ACC112 (cell line): ENCODE results near the gene DGCR8.

ENCODE experiments used
- H2AFZ ChIP-seq: fragments of 200-600 bp; sonication (generic); one replicate; pipeline ENCODE4 v1.6.0; 2017; ENCODE audit warnings: antibody characterized with exemption, low read length; ENCODE audit not compliant: unreplicated experiment
- H3K27ac ChIP-seq: fragments of 200-600 bp; sonication (generic); 2 replicates; pipeline ENCODE4 v1.5.1; 2014; ENCODE audit warnings: low read depth, mild to moderate bottlenecking, antibody characterized with exemption, low read length, moderate library complexity
- H3K27me3 ChIP-seq: fragments of 200-600 bp; sonication (generic); 2 replicates; pipeline ENCODE4 v1.6.1; 2014; ENCODE audit warnings: mild to moderate bottlenecking, antibody characterized with exemption, low read length, moderate library complexity, mixed read lengths; ENCODE audit not compliant: insufficient read depth
- H3K36me3 ChIP-seq: fragments of 200-600 bp; sonication (generic); 2 replicates; pipeline ENCODE4 v1.6.1; 2016; ENCODE audit warnings: mild to moderate bottlenecking, antibody characterized with exemption, low read length, moderate library complexity, mixed read lengths; ENCODE audit not compliant: insufficient read depth
- H3K4me1 ChIP-seq: fragments of 200-600 bp; sonication (generic); one replicate; pipeline ENCODE4 v1.6.1; 2016; ENCODE audit warnings: low read length, mixed read lengths; ENCODE audit not compliant: insufficient read depth, unreplicated experiment, control insufficient read depth
- H3K4me3 ChIP-seq: fragments of 200-600 bp; sonication (generic); 2 replicates; pipeline ENCODE4 v1.5.1; 2014; ENCODE audit warnings: mild to moderate bottlenecking, low read depth, low read length
- H3K79me2 ChIP-seq: fragments of 200-600 bp; sonication (generic); one replicate; pipeline ENCODE4 v1.6.0; 2016; ENCODE audit warnings: low read length; ENCODE audit not compliant: control insufficient read depth, unreplicated experiment, insufficient read depth

Gene DGCR8

GRCh38 chr22:20106849-20107237 lies 26.8 kb downstream of the DGCR8 start:
- Histone ChIP-seq H3K4me1 (no peaks in the 10 kb centered on the region), H3K4me3 (no peak overlapping the region), H2AFZ (no peak overlapping the region), H3K36me3 (no peaks in the 10 kb centered on the region), H3K79me2 (peaks cover 7% of the 10 kb centered on the region), H3K27me3 (no peaks in the 10 kb centered on the region), H3K27ac (no peak overlapping the region)

- H3K27ac ChIP-seq = no peak overlapping the region
- no peak overlapping the region for H3K4me3 ChIP-seq
- no peaks in the 10 kb centered on the region for H3K36me3 ChIP-seq
- no peaks in the 10 kb centered on the region for H3K27me3 ChIP-seq
- no peaks in the 10 kb centered on the region for H3K4me1 ChIP-seq
- peaks cover 7% of the 10 kb centered on the region for H3K79me2 ChIP-seq
- H2AFZ ChIP-seq = no peak overlapping the region
Observed at GRCh38 chr22:20107471-20107901, 27.4 kb downstream of the DGCR8 start.

- Histone ChIP-seq H3K4me3 (no peak overlapping the region), H3K4me1 (no peaks in the 10 kb centered on the region), H3K36me3 (no peaks in the 10 kb centered on the region), H3K27me3 (no peaks in the 10 kb centered on the region), H3K27ac (no peak overlapping the region), H3K79me2 (peaks cover 7% of the 10 kb centered on the region), H2AFZ (no peak overlapping the region)
Observed at GRCh38 chr22:20107951-20108756, 28.1 kb downstream of the DGCR8 start.

DNA sequence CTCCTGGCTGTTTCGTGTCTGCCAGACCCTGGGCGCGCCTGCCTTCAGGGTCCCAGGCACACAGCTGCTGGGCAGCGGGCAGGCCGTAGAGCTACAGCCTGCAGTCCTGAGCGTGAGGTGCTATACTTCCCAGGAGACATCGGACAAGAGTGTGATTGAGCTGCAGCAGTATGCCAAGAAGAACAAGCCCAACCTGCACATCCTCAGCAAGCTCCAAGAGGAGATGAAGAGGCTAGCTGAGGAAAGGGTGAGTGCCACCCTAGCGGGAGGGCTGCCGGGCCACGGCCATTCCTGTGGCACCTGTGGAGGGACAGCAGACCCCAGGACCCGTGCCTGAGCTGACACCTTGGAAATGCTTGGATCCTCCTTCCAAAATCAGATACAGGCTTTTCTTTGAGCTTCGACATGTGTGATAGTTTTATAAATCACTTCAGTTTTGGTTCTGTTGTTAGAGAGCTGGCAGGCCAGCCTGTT lies 28.8 kb downstream of the DGCR8 start:
- H3K4me3 ChIP-seq = no peak overlapping the region
- H2AFZ ChIP-seq = no peak overlapping the region
- peaks cover 3% of the 10 kb centered on the region for H3K79me2 ChIP-seq
- no peaks in the 10 kb centered on the region for H3K27me3 ChIP-seq
- no peak overlapping the region for H3K27ac ChIP-seq
- no peaks in the 10 kb centered on the region for H3K4me1 ChIP-seq
- no peaks in the 10 kb centered on the region for H3K36me3 ChIP-seq

- Histone ChIP-seq H3K4me3 (no peak overlapping the region), H2AFZ (no peak overlapping the region), H3K79me2 (peaks cover under 1% of the 10 kb centered on the region), H3K4me1 (no peaks in the 10 kb centered on the region), H3K36me3 (no peaks in the 10 kb centered on the region), H3K27ac (no peak overlapping the region), H3K27me3 (no peaks in the 10 kb centered on the region)
Observed at GRCh38 chr22:20109411-20110358, 29.6 kb downstream of the DGCR8 start.

DNA sequence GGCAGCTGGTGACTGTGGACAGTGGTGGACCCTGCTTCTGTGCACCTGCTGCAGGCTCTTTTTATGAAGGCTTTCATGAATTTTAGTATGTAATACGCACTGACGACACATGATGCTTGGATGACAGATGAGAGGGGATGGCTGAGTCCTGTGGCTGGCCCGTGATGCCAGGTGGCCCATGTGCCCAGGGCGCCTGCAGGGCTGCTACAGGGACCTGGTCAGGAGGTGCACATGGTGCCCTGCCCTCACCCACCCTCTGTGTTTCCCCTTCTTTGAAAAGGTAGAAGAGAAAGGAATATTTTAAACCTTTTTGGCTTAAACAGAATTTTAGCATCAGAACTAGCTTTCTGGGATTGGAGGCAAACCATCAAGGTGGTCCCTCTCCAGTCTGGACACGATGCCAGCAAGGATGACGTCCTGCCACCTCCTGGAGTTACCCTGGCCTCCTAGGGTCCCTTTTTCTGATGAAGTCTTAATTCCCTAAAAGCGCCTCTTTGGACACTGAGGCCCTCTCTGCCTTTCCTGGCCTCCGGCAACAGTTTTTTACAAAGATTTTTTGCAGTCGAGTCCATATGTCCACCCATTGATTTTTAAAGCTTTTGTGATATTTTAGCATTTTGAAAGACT lies 30.4 kb downstream of the DGCR8 start:
- Histone ChIP-seq H3K4me1 (no peaks in the 10 kb centered on the region), H2AFZ (no peak overlapping the region), H3K27ac (no peak overlapping the region), H3K4me3 (no peak overlapping the region), H3K27me3 (no peaks in the 10 kb centered on the region), H3K36me3 (no peaks in the 10 kb centered on the region), H3K79me2 (peaks cover 5% of the 10 kb centered on the region)

DNA sequence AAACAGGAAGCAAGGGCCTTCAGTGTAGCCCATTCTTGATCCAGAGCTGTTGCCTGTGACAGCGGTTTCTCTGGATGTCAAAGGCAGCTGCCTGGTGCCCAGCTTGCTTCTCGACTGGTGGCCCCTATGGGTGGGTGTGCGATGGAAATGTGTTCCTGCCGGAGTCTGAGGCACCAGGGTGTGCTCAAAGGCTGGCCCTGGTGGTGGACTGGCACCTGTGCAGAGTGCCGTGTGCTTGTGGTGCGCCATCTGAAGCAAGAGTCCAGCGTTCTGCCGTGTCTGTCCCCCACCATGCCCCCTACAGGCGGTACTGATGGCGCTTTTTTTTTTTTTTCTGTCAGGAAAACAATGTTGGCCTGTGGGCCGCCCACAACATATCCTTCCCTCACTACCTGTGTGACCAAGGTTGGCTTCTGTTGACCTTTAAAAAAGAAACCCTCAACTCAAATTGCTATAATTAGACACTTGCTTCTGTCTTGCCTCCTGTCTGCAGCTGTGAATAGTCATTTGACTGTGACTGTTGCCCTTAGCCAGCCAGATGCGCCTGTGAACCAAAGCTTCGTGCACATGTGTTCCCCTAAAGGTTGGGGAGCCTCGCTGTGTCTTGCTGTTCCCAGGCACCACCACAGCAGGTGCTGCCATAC lies 31.1 kb downstream of the DGCR8 start:
- Histone ChIP-seq H3K27me3 (no peaks in the 10 kb centered on the region), H3K4me1 (peaks cover 6% of the 10 kb centered on the region), H3K27ac (no peak overlapping the region), H2AFZ (no peak overlapping the region), H3K36me3 (no peaks in the 10 kb centered on the region), H3K79me2 (peaks cover 12% of the 10 kb centered on the region), H3K4me3 (no peak overlapping the region)

- H2AFZ ChIP-seq = no peak overlapping the region
- H3K27ac ChIP-seq = no peak overlapping the region
- H3K4me3 ChIP-seq = no peak overlapping the region
- no peaks in the 10 kb centered on the region for H3K27me3 ChIP-seq
- H3K36me3 ChIP-seq = no peaks in the 10 kb centered on the region
- H3K4me1 ChIP-seq = peaks cover 6% of the 10 kb centered on the region
- peaks cover 16% of the 10 kb centered on the region for H3K79me2 ChIP-seq
Observed at GRCh38 chr22:20111689-20112622, 31.9 kb downstream of the DGCR8 start.

- H3K4me1 ChIP-seq = peaks cover 6% of the 10 kb centered on the region
- no peaks in the 10 kb centered on the region for H3K27me3 ChIP-seq
- H2AFZ ChIP-seq = no peak overlapping the region
- no peaks in the 10 kb centered on the region for H3K36me3 ChIP-seq
- no peak overlapping the region for H3K4me3 ChIP-seq
- no peak overlapping the region for H3K27ac ChIP-seq
- peaks cover 19% of the 10 kb centered on the region for H3K79me2 ChIP-seq
Observed at GRCh38 chr22:20112623-20113511, 32.8 kb downstream of the DGCR8 start.
